ENCODE measurements around the gene RBBP8NL. TPM values are rescaled to one million over a fixed set of nuclear protein-coding genes. Genes with fewer than 3 reads are reported as not detected.

The RBBP8NL gene
- total RNA-seq, 1 experiment from 2014 or later = 0.28 TPM

DNA sequence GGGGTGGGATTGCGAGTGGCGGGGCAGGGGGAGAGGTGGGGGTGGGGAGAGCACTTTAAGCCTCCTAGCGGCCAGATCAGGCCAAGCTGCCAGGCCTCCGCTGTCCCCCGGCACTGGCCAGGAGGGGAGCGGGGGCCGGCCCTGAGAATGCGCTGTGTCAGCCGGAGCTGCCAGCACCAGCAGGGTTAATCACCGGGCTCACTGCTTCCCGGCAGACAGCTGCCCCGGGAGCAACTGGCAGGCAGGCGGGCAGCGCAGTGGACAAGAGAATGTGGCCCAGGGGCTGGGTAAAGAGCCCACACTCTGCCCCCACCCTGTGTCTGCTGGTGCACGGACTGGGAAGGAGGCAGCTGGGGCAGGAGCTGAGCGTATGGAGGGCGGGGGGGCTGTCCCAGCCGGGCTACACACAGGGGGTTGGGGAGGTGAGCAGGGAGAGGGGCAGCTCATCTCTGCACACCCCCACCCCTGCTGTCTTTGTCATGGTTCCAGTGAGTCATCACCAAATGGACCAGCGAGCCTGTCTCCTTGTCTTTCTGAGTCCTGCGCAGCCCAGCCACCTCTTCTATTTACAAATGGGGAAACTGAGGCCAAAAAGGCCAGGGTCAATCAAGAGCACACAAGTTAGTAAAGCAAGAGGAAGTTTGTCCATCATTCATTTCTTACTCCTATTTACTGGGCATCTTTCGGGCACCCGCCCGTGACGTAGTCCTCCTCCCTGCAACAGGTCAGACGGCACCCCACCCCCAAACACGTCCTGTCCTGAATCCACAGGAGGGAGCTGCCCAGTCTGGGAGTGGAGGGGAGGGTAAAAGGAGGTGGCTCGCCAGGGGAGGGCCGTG lies 58.1 kb downstream of the RBBP8NL start:
- Histone ChIP-seq H3T11ph (ENCODE audit: low read length) (no peak overlapping the region), H4K20me1 (ENCODE audit: control insufficient read depth, insufficient read depth, insufficient read length) (no peaks in the 10 kb centered on the region), H3K14ac (ENCODE audit: insufficient read depth, low read length) (0 out of 2 replicates have a peak overlapping the region, but pooled peaks have one; percentile 22), H3K4me1 (ENCODE audit: insufficient read depth, low read length) (peaks cover 9% of the 10 kb centered on the region; the same call in 1 of the 2 replicates), H3K27ac (ENCODE audit: insufficient read length, low read depth, low read length) (no peak overlapping the region), H3K23me2 (ENCODE audit: insufficient read length, low read depth, low read length, poor library complexity, severe bottlenecking) (peaks cover 17% of the 10 kb centered on the region), H3K9me3 (ENCODE audit: control insufficient read depth, low read depth, low read length) (no peaks in the 10 kb centered on the region), H3K4me2 (ENCODE audit: insufficient read depth, insufficient read length, low read length) (peak overlapping the region; percentile 59), H3K4ac (ENCODE audit: low read depth, low read length) (no peak overlapping the region), H3K79me2 (ENCODE audit: insufficient read depth, low read length) (peaks cover 6% of the 10 kb centered on the region; the same call in 1 of the 2 replicates), H2BK12ac (ENCODE audit: insufficient read length, low read depth, low read length) (no peak overlapping the region), H3K18ac (ENCODE audit: insufficient read length, low read depth, low read length) (peak overlapping the region; percentile 38), H2BK120ac (ENCODE audit: low read depth, low read length, poor library complexity, severe bottlenecking) (no peak overlapping the region), H4K5ac (ENCODE audit: insufficient read length, low read depth, low read length) (no peak overlapping the region), H3K56ac (ENCODE audit: insufficient read length, low read depth, low read length) (no peak overlapping the region), H2AFZ (ENCODE audit: low read length) (no peak overlapping the region), H3K23ac (ENCODE audit: insufficient read length, low read depth, low read length) (no peak overlapping the region), H2AK5ac (ENCODE audit: insufficient read length, low read length) (no peak overlapping the region), H3K79me1 (ENCODE audit: insufficient read depth, low read depth, low read length, poor library complexity, severe bottlenecking) (peaks cover 3% of the 10 kb centered on the region), H3K27me3 (ENCODE audit: insufficient read depth, low read length) (no peaks in the 10 kb centered on the region), H4K91ac (ENCODE audit: insufficient read length, low read depth, low read length) (no peak overlapping the region), H2BK5ac (ENCODE audit: insufficient read length, low read length) (no peak overlapping the region), H2BK15ac (ENCODE audit: low read depth, low read length) (no peak overlapping the region), H2BK20ac (ENCODE audit: low read depth, low read length, poor library complexity, severe bottlenecking) (no peak overlapping the region), H3K9ac (ENCODE audit: extremely low read depth, insufficient read length, low read length) (no peak overlapping the region), H4K8ac (replicated peaks; ENCODE audit: insufficient read length, low read depth, low read length) (no peak overlapping the region)
- TF ChIP-seq, protein P1, sequence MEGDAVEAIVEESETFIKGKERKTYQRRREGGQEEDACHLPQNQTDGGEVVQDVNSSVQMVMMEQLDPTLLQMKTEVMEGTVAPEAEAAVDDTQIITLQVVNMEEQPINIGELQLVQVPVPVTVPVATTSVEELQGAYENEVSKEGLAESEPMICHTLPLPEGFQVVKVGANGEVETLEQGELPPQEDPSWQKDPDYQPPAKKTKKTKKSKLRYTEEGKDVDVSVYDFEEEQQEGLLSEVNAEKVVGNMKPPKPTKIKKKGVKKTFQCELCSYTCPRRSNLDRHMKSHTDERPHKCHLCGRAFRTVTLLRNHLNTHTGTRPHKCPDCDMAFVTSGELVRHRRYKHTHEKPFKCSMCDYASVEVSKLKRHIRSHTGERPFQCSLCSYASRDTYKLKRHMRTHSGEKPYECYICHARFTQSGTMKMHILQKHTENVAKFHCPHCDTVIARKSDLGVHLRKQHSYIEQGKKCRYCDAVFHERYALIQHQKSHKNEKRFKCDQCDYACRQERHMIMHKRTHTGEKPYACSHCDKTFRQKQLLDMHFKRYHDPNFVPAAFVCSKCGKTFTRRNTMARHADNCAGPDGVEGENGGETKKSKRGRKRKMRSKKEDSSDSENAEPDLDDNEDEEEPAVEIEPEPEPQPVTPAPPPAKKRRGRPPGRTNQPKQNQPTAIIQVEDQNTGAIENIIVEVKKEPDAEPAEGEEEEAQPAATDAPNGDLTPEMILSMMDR (conservative IDR thresholded peaks at IDR 0.05) = peak; percentile 79
- Mint-ChIP-seq H3K36me3 (ENCODE audit: insufficient read depth in 1 of 3, low read depth in 3 of 3) (peaks cover 0 to 8% (median 5%) of the 10 kb centered on the region in 3 experiments; a peak in 6 of 7 replicates), H3K9me3 (peaks cover 2 to 9% of the 10 kb centered on the region in 2 experiments), H3K4me3 (peak overlapping the region; percentile 58 to 77), H3K27me3 (ENCODE audit: low read depth) (no peaks in the 10 kb centered on the region; the same call in 1 of the 2 replicates), H3K27ac (peak overlapping the region in 1 of 3 experiments; percentile 88; a peak in 1 of 7 replicates), H3K4me1 (peaks cover 24 to 29% of the 10 kb centered on the region in 2 experiments)
- peak; percentile 79 for DNase-seq
- no CpG with 5 or more reads among the region's 28 CpGs for WGBS (ENCODE audit: extremely low coverage, insufficient read length, low lambda C conversion rate)

Measured in H9 (cell line).